NCI-H2107 treated with DMSO at 0.1 percent for 48 hours (cell line): ENCODE results near the gene PES1.
"Not testable (repeated sequence)": the region's sequence is repeated elsewhere in the genome, so short reads cannot be mapped to it uniquely, and the experiment has no call there.

Experiments used
- DNase-seq: peaks from one replicate; lab custom pipeline; 2025; ENCODE audit not compliant: unreplicated experiment; lab: John Stamatoyannopoulos, UW

PES1 gene

GRCh38 chr22:30578481-30578880 lies 13.2 kb downstream of the PES1 start:
- DNase-seq: no peak

GRCh38 chr22:30575859-30576258 lies 15.9 kb downstream of the PES1 start:
- DNase-seq: no peak

- DNase-seq: no peak
These were observed 16.6 kb downstream of the PES1 start for GRCh38 chr22:30574997-30575671.

GRCh38 chr22:30574095-30574981 lies 17.4 kb downstream of the PES1 start, which contains the start of gene GAL3ST1:
GAL3ST1 (minus strand) TSS chr22:30574665; CDS start chr22:30557392, 17,273 bp downstream.
- no peak for DNase-seq

GRCh38 chr22:30573594-30574094 lies 18.1 kb downstream of the PES1 start:
- DNase-seq: peak; percentile 37

GRCh38 chr22:30572840-30573593 lies 18.7 kb downstream of the PES1 start:
- DNase-seq: no peak

- no peak for DNase-seq
These were observed 19.5 kb downstream of the PES1 start for GRCh38 chr22:30572210-30572609.

GRCh38 chr22:30569674-30570202 lies 22.0 kb downstream of the PES1 start:
- no peak for DNase-seq

GRCh38 chr22:30568137-30568805 lies 23.4 kb downstream of the PES1 start:
- DNase-seq: no peak

- not testable (repeated sequence) for DNase-seq
These were observed 24.4 kb downstream of the PES1 start for GRCh38 chr22:30567277-30567676.

- no peak for DNase-seq
These were observed 25.6 kb downstream of the PES1 start for GRCh38 chr22:30566125-30566524.

GRCh38 chr22:30565341-30565740 lies 26.4 kb downstream of the PES1 start:
- DNase-seq: no peak

GRCh38 chr22:30564761-30565119 lies 27.0 kb downstream of the PES1 start:
- peak; percentile 19 for DNase-seq

GRCh38 chr22:30564045-30564760 lies 27.5 kb downstream of the PES1 start:
- no peak for DNase-seq

- no peak for DNase-seq
These were observed 29.3 kb downstream of the PES1 start for GRCh38 chr22:30562366-30562765.

- DNase-seq: no peak
These were observed 30.1 kb downstream of the PES1 start for GRCh38 chr22:30561402-30562189.

GRCh38 chr22:30560643-30561202 lies 31.0 kb downstream of the PES1 start:
- DNase-seq: not testable (repeated sequence)

- DNase-seq: no peak
These were observed 31.8 kb downstream of the PES1 start for GRCh38 chr22:30559889-30560288.

- no peak for DNase-seq
These were observed 34.5 kb downstream of the PES1 start for GRCh38 chr22:30557243-30557642.
